Astrocyte (in vitro differentiated cells and primary cell): ENCODE measurements around the gene PER1. TPM values are rescaled to one million over a fixed set of nuclear protein-coding genes. Genes with fewer than 3 reads are reported as not detected.
A peak's percentile ranks its signal among the peaks of the same experiment; 100 is the strongest.

Source experiments
- DNase-seq: peaks from one replicate; pipeline ENCODE4 v3.0.0-alpha.2; 2010; ENCODE audit warnings: low read depth
- FAIRE-seq: peaks from 2 replicates; lab custom pipeline; 2011; peaks lifted over from hg19 to GRCh38; lab: Jason Lieb, UNC
- H2AFZ ChIP-seq: 2 replicates; pipeline ENCODE4 v1.6.0; 2012; ENCODE audit warnings: low read depth, low read length, inconsistent platforms
- H3K27ac ChIP-seq: 2 replicates; pipeline ENCODE4 v1.5.1; 2011; ENCODE audit warnings: low read depth, low read length, inconsistent platforms
- H3K27me3 ChIP-seq: 2 replicates; pipeline ENCODE4 v1.6.0; 2011; ENCODE audit warnings: low read length, inconsistent platforms; ENCODE audit not compliant: insufficient read depth
- H3K36me3 ChIP-seq: 2 replicates; pipeline ENCODE4 v1.5.1; 2011; ENCODE audit warnings: low read length, inconsistent platforms; ENCODE audit not compliant: insufficient read depth
- H3K4me1 ChIP-seq: 2 replicates; pipeline ENCODE4 v1.5.1; 2011; ENCODE audit warnings: low read length, inconsistent platforms; ENCODE audit not compliant: insufficient read depth
- H3K4me2 ChIP-seq: 2 replicates; pipeline ENCODE4 v1.6.0; 2012; ENCODE audit warnings: low read length, inconsistent platforms
- H3K4me3 ChIP-seq: 2 replicates; pipeline ENCODE4 v1.5.1; 2011; ENCODE audit warnings: low read depth, mild to moderate bottlenecking, low read length, inconsistent platforms; ENCODE audit not compliant: insufficient read depth
- H3K79me2 ChIP-seq: 2 replicates; pipeline ENCODE4 v1.6.0; 2012; ENCODE audit warnings: mild to moderate bottlenecking, low read length, inconsistent platforms; ENCODE audit not compliant: insufficient read depth
- H3K9ac ChIP-seq: 2 replicates; pipeline ENCODE4 v1.6.0; 2012; ENCODE audit warnings: mild to moderate bottlenecking, low read length, inconsistent platforms
- H3K9me3 ChIP-seq: 2 replicates; pipeline ENCODE4 v1.5.1; 2012; ENCODE audit warnings: low read depth, mild to moderate bottlenecking, low read length, inconsistent platforms; ENCODE audit not compliant: insufficient read depth
- H4K20me1 ChIP-seq: 2 replicates; pipeline ENCODE4 v1.6.0; 2012; ENCODE audit warnings: low read length, inconsistent platforms; ENCODE audit not compliant: insufficient read depth
- H3K27ac Mint-ChIP-seq: one replicate; pipeline ENCODE4 v1.8.0; 2021; ENCODE audit warnings: mild to moderate bottlenecking, mixed read lengths; ENCODE audit not compliant: unreplicated experiment
- H3K27me3 Mint-ChIP-seq: one replicate; pipeline ENCODE4 v1.8.0; 2021; ENCODE audit warnings: low read depth, mixed read lengths; ENCODE audit not compliant: unreplicated experiment
- H3K36me3 Mint-ChIP-seq: one replicate; pipeline ENCODE4 v1.8.0; 2021; ENCODE audit warnings: low read depth, mixed read lengths; ENCODE audit not compliant: unreplicated experiment
- H3K4me1 Mint-ChIP-seq: one replicate; pipeline ENCODE4 v1.8.0; 2021; ENCODE audit warnings: low read depth, mixed read lengths; ENCODE audit not compliant: unreplicated experiment
- H3K4me3 Mint-ChIP-seq: one replicate; pipeline ENCODE4 v1.8.0; 2021; ENCODE audit warnings: mild to moderate bottlenecking, moderate library complexity, mixed read lengths; ENCODE audit not compliant: unreplicated experiment
- H3K9me3 Mint-ChIP-seq: one replicate; pipeline ENCODE4 v1.8.0; 2021; ENCODE audit warnings: mild to moderate bottlenecking, mixed read lengths; ENCODE audit not compliant: unreplicated experiment
- CTCF ChIP-seq: IDR thresholded peaks from 2 replicates; pipeline ENCODE4 v1.5.1; 2011; ENCODE audit warnings: low read depth, mild to moderate bottlenecking, inconsistent platforms, low read length, moderate library complexity; ENCODE audit not compliant: insufficient read depth
- EZH2 ChIP-seq: IDR thresholded peaks from 2 replicates; pipeline ENCODE4 v1.6.1; 2012; ENCODE audit warnings: mild to moderate bottlenecking, low read length, inconsistent platforms; ENCODE audit not compliant: insufficient read depth
- total RNA-seq: library from RNA; stranded (reverse); gene quantifications from 2 replicates; pipeline ENCODE4 v1.2.1, GENCODE V29; 2021

PER1 gene
- total RNA-seq, 1 donor from 2014 or later, result 17.0 TPM

GRCh38 chr17:8186446-8186786 lies 34.2 kb upstream of the PER1 start:
- Histone ChIP-seq H3K27ac (peak overlapping the region; percentile 68), H4K20me1 (peaks cover 24% of the 10 kb centered on the region), H3K27me3 (no peaks in the 10 kb centered on the region), H3K4me2 (peak overlapping the region; percentile 91), H3K79me2 (peaks cover 15% of the 10 kb centered on the region), H3K9ac (peak overlapping the region; percentile 85), H2AFZ (peak overlapping the region; percentile 97), H3K4me1 (peaks cover 22% of the 10 kb centered on the region), H3K36me3 (no peaks in the 10 kb centered on the region), H3K9me3 (no peaks in the 10 kb centered on the region), H3K4me3 (peak overlapping the region; percentile 94)
- Mint-ChIP-seq H3K4me3 (no peak overlapping the region), H3K36me3 (no peaks in the 10 kb centered on the region), H3K27me3 (no peaks in the 10 kb centered on the region), H3K9me3 (no peaks in the 10 kb centered on the region), H3K27ac (no peak overlapping the region), H3K4me1 (no peaks in the 10 kb centered on the region)
- no peak for TF ChIP-seq CTCF
- TF ChIP-seq EZH2, result no peak
- DNase-seq (no peak), FAIRE-seq (no peak)

- Histone ChIP-seq H4K20me1 (peaks cover 24% of the 10 kb centered on the region), H3K4me2 (peak overlapping the region; percentile 91), H3K9me3 (no peaks in the 10 kb centered on the region), H3K27ac (peak overlapping the region; percentile 68), H3K36me3 (no peaks in the 10 kb centered on the region), H3K9ac (peak overlapping the region; percentile 85), H3K79me2 (peaks cover 15% of the 10 kb centered on the region), H3K27me3 (no peaks in the 10 kb centered on the region), H3K4me3 (peak overlapping the region; percentile 94), H3K4me1 (peaks cover 22% of the 10 kb centered on the region), H2AFZ (peak overlapping the region; percentile 97)
- no peaks in the 10 kb centered on the region for H3K4me1 Mint-ChIP-seq
- no peaks in the 10 kb centered on the region for H3K9me3 Mint-ChIP-seq
- no peak for FAIRE-seq
- no peak for DNase-seq
- no peak overlapping the region for H3K27ac Mint-ChIP-seq
- H3K4me3 Mint-ChIP-seq, result no peak overlapping the region
- H3K27me3 Mint-ChIP-seq, result no peaks in the 10 kb centered on the region
- no peaks in the 10 kb centered on the region for H3K36me3 Mint-ChIP-seq
- TF ChIP-seq CTCF (no peak), EZH2 (no peak)
Observed at GRCh38 chr17:8185582-8186445, 33.6 kb upstream of the PER1 start.
